Esophagus (tissue), 2 donors: ENCODE data around the gene CTDSP2. TPM values are rescaled to one million over a fixed set of nuclear protein-coding genes. Genes with fewer than 3 reads are reported as not detected.
"Not testable (repeated sequence)": the region's sequence is repeated elsewhere in the genome, so short reads cannot be mapped to it uniquely, and the experiment has no call there.

Experiments used
- H3K27ac ChIP-seq, 2 donors: one replicate each; pipeline ENCODE4 v1.5.1; 2013; ENCODE audit warnings: low read depth in 2 of 2, mild to moderate bottlenecking in 2 of 2, inconsistent platforms in 1 of 2, low read length in 1 of 2, moderate library complexity in 1 of 2
- H3K27me3 ChIP-seq, 2 donors: one replicate each; pipeline ENCODE4 v1.6.1; 2013; ENCODE audit warnings: low read length in 2 of 2, control low read depth in 1 of 2, mild to moderate bottlenecking in 1 of 2; ENCODE audit not compliant: insufficient read depth in 2 of 2, control insufficient read depth in 1 of 2
- H3K36me3 ChIP-seq, 2 donors: one replicate each; pipeline ENCODE4 v1.6.1; 2013; ENCODE audit warnings: low read length in 1 of 2; ENCODE audit not compliant: control insufficient read depth in 2 of 2, insufficient read depth in 2 of 2
- H3K4me1 ChIP-seq, 2 donors: one replicate each; pipeline ENCODE4 v1.6.1; 2013; ENCODE audit warnings: low read length in 1 of 2; ENCODE audit not compliant: control insufficient read depth in 2 of 2, insufficient read depth in 2 of 2
- H3K4me3 ChIP-seq, 2 donors: one replicate each; pipeline ENCODE4 v1.5.1; 2013; ENCODE audit warnings: low read length in 2 of 2, mild to moderate bottlenecking in 2 of 2, low read depth in 1 of 2, moderate library complexity in 1 of 2
- H3K9me3 ChIP-seq, 2 donors: one replicate each; pipeline ENCODE4 v1.6.1; 2013; ENCODE audit warnings: mild to moderate bottlenecking in 2 of 2, low read depth in 1 of 2, low read length in 1 of 2, moderate library complexity in 1 of 2; ENCODE audit not compliant: control insufficient read depth in 2 of 2, insufficient read depth in 1 of 2
- WGBS, 2 donors: extraction: QIAGEN DNeasy Blood & Tissue Kit; methylation state at CpG; one replicate each; pipeline ENCODE4 v1.1.7; 2013; 5-methylcytosine and 5-hydroxymethylcytosine counted together
- polyA plus RNA-seq, 2 donors: library from polyadenylated mRNA; stranded (reverse); fragments of 200-250 nt; gene quantifications; one replicate each; pipeline ENCODE4 v1.2.3, GENCODE V29; 2013
- donor health status: healthy with polysubstance abuse.
- donor health status: Bipolar disorder and iron deficiency.

CTDSP2 gene
- polyA plus RNA-seq, 2 donors: 22.4 to 34.7 TPM

- H3K36me3 ChIP-seq, H3K27me3 ChIP-seq, H3K27ac ChIP-seq, H3K9me3 ChIP-seq, H3K4me1 ChIP-seq, H3K4me3 ChIP-seq: not testable (repeated sequence)
- 61 to 77% methylated on average over 7 of the region's 7 CpGs for WGBS, 2 donors
Measured at GRCh38 chr12:57858123-57858522, 11.6 kb upstream of the CTDSP2 start.

- Histone ChIP-seq H3K9me3 (no peaks in the 10 kb centered on the region), H3K4me3 (no peak overlapping the region), H3K27me3 (no peaks in the 10 kb centered on the region), H3K4me1 (peaks cover 0 to 6% of the 10 kb centered on the region in 2 donors), H3K36me3 (no peaks in the 10 kb centered on the region), H3K27ac (no peak overlapping the region)
- 78 to 79% methylated on average over 6 of the region's 6 CpGs for WGBS, 2 donors
Measured at GRCh38 chr12:57854965-57855364, 8.4 kb upstream of the CTDSP2 start.

- Histone ChIP-seq H3K9me3 (no peaks in the 10 kb centered on the region), H3K4me3 (no peak overlapping the region), H3K27ac (no peak overlapping the region), H3K36me3 (no peaks in the 10 kb centered on the region), H3K4me1 (peaks cover 0 to 6% of the 10 kb centered on the region in 2 donors), H3K27me3 (no peaks in the 10 kb centered on the region)
- 95 to 97% methylated on average over 2 of the region's 2 CpGs for WGBS, 2 donors
Measured at GRCh38 chr12:57853864-57854556, 7.5 kb upstream of the CTDSP2 start.

DNA sequence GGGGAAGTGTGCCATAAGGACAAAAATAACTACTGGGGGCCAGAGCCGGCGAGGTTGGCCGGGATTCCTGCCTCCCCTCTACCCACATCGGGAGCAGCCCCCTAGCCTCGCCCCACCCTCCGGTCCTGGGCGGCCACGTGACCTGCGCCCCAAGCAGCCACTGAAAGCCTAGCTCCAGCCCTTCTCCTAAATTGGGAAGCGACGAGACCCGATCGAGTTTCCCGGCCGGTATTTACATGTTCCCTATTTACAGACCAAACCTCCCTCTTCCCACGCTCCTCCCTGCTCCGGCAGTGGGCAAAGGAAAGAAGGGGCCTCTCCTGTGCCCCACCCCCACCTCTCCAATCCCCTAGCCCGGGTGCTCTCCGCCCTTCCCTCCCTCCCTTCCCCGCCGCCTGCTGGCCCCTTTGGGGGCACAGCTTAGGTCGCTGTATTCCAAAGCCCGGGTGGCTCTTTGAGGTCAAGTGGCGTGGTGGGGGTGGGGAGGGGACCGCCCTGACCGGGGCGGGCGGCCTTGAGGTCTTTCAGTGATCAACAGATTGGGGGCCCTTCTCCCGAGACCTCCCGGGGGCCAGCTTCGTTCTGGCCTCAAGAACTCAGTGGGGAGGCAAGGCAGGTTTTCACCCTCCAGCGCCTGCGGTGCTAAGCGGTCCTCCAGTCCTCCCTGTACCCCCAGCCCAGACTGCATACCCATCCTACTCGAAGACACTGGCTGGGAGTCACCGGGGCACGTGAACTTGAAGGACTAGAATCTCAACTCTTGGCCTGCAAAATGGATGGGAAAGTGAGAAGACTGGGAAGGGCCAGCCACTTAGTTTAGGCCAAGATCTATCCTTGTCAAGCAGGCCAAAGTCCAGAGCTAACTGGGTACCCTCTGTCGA lies 6.3 kb upstream of the CTDSP2 start:
- Histone ChIP-seq H3K36me3 (no peaks in the 10 kb centered on the region), H3K9me3 (no peaks in the 10 kb centered on the region), H3K27me3 (no peaks in the 10 kb centered on the region), H3K4me1 (peaks cover 0 to 6% of the 10 kb centered on the region in 2 donors), H3K27ac (peak overlapping the region; percentile 52 to 75), H3K4me3 (peak overlapping the region in 1 of 2 donors; percentile 9)
- WGBS, 2 donors: 29 to 33% methylated on average over 38 of the region's 38 CpGs

GRCh38 chr12:57852200-57852599 lies 5.7 kb upstream of the CTDSP2 start:
- Histone ChIP-seq H3K27me3 (no peaks in the 10 kb centered on the region), H3K9me3 (no peaks in the 10 kb centered on the region), H3K36me3 (no peaks in the 10 kb centered on the region), H3K4me3 (peak overlapping the region in 1 of 2 donors; percentile 9), H3K4me1 (peaks cover 0 to 6% of the 10 kb centered on the region in 2 donors), H3K27ac (peak overlapping the region; percentile 20 to 75)
- 24 to 36% methylated on average over 11 of the region's 11 CpGs for WGBS, 2 donors

DNA sequence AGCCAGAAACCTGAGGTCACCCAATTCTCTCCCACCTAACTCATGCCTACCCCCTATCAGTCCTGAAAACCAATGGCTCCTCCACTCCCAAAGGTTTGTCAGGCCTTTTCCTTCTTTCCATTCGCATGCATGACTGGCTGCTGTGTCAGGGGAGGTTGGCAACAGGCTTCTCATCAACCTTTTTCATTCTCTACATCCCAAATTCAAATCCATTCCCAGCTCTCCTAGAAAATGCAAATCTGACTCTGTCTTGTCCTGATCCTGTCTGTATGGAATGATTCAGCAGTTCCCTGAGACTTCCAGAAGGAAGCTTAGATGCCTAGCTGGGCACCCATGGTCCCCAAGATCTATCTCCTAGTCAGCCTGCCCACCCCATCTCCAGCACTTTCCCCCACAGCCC lies 5.0 kb upstream of the CTDSP2 start:
- H3K36me3 ChIP-seq: no peaks in the 10 kb centered on the region
- H3K27ac ChIP-seq: peak overlapping the region in 1 of 2 donors; percentile 75
- no peaks in the 10 kb centered on the region for H3K27me3 ChIP-seq
- peaks cover 0 to 6% of the 10 kb centered on the region in 2 donors for H3K4me1 ChIP-seq
- no peaks in the 10 kb centered on the region for H3K9me3 ChIP-seq
- no peak overlapping the region for H3K4me3 ChIP-seq
- whole genome bisulfite sequencing, 2 donors: 85 to 93% methylated on average over 1 of the region's 1 CpG

- Histone ChIP-seq H3K27ac (peak overlapping the region in 1 of 2 donors; percentile 56), H3K9me3 (no peaks in the 10 kb centered on the region), H3K4me1 (peaks cover 0 to 6% of the 10 kb centered on the region in 2 donors), H3K27me3 (no peaks in the 10 kb centered on the region), H3K4me3 (no peak overlapping the region), H3K36me3 (no peaks in the 10 kb centered on the region)
- WGBS, 2 donors: 58 to 69% methylated on average over 6 of the region's 6 CpGs
Measured at GRCh38 chr12:57850854-57851430, 4.4 kb upstream of the CTDSP2 start.

DNA sequence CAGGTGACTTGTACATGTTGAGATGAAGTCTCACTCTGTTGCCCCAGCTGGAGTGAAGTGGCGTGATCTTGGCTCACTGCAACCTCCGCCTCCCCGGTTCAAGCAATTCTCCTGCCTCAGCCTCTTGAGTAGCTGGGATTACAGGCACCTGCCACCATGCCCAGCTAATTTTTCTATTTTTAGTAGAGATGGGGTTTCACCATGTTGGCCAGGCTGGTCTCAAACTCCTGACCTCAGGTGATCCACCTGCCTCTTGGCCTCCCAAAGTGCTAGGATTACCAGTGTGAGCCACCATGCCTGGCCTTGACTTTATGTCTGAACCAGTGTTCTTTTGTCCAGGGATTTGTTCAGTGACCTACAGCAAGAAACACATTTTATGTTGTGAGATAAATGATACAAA lies 2.9 kb upstream of the CTDSP2 start:
- not testable (repeated sequence) for H3K4me3 ChIP-seq, H3K4me1 ChIP-seq, H3K9me3 ChIP-seq, H3K27ac ChIP-seq, H3K36me3 ChIP-seq, H3K27me3 ChIP-seq
- WGBS, 2 donors: 94 to 97% methylated on average over 3 of the region's 3 CpGs

DNA sequence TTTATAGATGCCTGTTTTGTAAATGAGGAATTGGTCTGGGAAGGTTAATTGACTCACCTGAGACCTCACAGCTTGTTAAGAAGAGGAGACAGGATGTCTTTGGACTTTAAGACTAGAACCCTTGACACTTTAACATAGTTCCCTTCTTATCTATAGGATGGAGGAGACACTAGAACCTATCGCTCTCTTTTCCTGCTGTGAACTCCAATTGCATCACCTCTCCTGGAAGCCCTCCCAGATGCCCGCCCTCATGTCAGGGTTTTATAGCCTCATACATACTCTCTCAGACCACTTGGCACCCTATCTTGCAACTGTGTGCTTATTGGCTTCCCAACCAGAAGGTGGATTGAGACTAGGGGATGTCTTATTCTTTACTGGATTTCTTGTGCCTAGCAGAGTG lies 2.5 kb upstream of the CTDSP2 start:
- 91 to 93% methylated on average over 2 of the region's 2 CpGs for WGBS, 2 donors
- no peaks in the 10 kb centered on the region for H3K36me3 ChIP-seq
- H3K27me3 ChIP-seq: no peaks in the 10 kb centered on the region
- H3K9me3 ChIP-seq: no peaks in the 10 kb centered on the region
- no peak overlapping the region for H3K27ac ChIP-seq
- no peak overlapping the region for H3K4me3 ChIP-seq
- H3K4me1 ChIP-seq: peaks cover 0 to 6% of the 10 kb centered on the region in 2 donors
